ENCODE results near the gene CFAP73.
"Not testable (repeated sequence)": the region's sequence is repeated elsewhere in the genome, so short reads cannot be mapped to it uniquely, and the experiment has no call there.

CFAP73 gene

DNA sequence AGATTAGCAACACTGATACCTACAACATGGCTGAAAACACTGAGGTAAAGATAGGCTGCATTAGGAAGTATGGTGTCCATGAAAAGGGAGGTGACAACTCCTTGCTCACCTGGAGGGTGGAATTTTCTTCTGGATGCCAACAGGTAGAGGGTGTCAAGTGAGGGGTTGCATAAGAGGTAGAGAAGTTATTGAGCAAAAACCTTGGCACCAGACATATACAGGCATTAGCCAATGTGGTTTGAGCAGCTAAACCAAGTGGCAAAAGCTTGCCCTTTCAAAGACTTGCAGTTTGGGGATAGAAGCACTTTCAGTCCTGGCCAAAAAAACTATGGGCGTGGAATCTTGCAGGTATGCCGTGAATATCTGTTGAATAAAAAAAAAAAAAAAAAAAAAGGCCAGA is 39.8 kb downstream of the CFAP73 start:
- DNase-seq (ENCODE audit: low read depth in 2 of 2) = no peak

DNA sequence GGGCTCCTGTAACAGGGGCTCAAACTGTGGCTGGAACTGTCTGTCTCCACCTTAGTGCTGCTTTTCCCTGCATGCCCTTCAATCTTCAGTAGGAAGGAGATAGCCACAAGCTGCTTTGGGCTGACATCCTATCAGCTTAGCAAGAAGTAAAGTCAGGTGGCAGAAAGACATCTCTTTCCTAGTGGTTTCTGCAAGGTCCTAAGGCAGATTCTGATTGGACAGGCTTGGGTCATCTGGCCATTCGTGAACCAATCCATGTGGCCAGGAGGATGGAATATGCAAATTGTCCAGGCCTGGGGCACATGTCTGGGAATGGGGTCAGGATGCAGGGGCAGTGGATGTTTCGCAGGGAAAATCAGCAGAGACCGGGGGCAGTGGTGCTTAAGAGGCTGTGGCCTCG is 41.2 kb downstream of the CFAP73 start:
- no peak for DNase-seq (ENCODE audit: low read depth in 2 of 2)

DNA sequence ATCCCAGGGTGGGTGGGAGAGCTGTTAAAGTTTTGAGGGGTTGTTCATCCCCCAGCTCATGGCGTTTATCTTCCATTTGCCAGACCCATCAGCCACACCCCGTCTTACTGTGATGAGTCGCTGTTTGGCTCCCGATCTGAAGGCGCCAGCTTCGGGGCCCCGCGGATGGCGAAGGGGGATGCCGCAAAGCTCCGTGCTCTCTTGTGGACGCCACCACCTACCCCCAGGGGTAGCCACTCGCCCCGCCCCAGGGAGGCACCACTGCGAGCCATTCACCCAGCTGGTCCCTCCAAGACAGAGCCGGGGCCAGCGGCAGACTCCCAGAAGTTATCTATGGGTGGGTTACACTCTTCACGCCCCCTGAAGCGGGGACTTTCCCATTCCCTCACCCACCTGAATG is 41.7 kb downstream of the CFAP73 start:
- no peak for DNase-seq (ENCODE audit: low read depth in 2 of 2)

DNA sequence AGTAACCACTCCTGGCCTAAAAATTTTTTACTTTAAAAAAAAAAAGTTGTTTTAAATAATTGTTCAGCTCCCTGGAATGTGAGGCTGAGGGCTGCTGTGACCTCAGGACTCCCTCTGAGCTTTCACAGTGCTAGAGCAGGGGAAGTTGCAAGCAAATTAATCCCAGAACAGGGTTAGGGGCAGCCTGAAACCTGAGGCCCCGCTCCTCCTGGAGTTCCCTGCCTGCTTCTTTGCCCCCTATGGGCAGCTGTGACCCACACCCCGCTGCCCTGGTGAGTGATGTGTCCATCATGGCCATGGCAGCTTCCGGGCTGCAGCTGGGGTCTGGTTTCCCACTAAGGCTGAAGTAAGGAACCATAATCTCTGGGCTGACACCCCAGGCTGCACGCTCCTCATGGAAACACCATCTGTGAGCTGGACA is 45.5 kb downstream of the CFAP73 start:
- no peak for DNase-seq (ENCODE audit: low read depth in 2 of 2)

DNA sequence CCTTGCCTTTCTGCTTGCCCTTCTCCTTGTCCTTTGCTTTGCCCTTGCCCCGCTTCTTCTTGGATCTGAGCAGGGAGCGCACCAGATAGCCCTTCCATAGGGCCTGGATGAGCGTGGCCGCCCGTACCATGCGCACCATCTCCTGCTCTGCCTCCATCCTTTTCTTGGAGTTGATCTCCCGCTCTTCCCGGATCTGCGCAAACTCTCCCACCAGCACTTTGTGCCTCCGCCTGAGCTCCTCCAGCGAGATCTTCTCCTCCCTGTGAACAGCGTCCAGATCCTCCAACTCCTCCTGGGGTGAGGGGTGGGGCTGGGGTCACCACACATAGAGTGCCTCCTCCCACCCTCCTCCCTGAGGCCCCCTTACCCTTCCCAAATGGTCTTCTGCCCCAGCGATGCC is 46.1 kb downstream of the CFAP73 start:
- no peak for DNase-seq (ENCODE audit: low read depth in 2 of 2)

DNA sequence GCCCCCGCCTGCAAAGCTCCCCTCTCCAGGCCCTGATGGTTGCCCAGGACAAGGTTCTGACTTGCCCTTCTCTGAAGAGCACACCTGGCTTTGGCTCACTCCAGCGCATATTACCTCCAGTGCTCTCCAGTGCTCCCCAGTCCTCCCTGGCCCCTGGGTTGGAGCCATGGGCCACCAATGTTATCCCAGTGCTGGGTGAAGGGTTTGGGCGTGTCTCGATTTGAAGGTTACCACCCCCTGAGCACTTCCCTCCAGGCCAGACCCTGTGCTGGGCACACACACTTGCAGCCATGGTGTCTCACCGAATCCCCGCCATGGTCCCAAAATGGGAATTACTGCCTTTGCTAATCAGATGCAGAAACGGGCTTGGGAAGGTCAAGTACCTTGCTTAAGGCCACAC is 47.1 kb downstream of the CFAP73 start:
- DNase-seq (ENCODE audit: low read depth in 2 of 2) = no peak

DNA sequence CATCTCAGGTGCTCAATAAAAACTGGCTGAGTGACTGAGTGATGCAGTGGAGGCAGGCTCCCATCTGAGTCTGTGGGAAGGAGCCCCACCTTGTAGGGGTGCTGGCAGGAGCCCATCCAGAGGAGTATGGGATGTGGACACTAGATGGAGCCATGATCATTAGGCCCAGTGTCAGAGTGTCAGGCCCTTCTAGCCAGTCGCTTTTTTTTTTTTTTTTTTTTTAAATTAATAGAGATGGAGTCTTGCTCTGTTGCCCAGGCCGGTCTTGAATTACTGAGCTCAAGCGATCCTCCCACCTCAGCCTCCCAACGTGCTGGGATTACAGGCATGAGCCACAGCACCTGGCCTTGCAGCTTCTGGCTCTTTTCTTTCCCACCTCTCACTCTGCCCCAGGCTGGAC is 47.5 kb downstream of the CFAP73 start:
- DNase-seq (ENCODE audit: low read depth in 2 of 2) = no peak

DNA sequence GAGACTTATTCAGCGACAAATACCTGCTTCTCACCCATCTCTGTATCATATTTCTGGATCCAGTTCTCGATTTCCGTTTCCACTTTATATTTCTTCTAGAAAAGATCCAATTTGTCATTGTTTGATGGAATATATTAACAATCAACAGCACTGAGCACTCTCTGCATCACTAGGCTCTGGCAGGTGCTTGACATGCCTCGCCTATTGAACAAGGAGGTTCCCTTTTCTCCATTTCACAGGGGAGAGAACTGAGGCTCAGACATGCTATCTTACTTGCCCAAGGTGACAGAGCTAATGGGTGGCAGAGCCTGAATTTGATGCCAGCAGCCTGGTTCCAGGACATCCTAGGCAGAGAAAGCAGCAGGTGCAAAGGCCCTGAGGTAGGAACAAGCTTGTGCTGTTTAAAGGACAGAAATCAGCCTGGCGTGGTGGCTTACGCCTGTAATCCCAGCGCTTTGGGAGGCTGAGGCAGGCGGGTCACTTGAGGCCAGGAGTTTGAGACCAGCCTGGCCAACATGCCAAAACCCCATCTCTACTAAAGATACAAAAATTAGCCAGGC is 48.1 kb downstream of the CFAP73 start:
- DNase-seq (ENCODE audit: low read depth in 2 of 2) = no peak

DNA sequence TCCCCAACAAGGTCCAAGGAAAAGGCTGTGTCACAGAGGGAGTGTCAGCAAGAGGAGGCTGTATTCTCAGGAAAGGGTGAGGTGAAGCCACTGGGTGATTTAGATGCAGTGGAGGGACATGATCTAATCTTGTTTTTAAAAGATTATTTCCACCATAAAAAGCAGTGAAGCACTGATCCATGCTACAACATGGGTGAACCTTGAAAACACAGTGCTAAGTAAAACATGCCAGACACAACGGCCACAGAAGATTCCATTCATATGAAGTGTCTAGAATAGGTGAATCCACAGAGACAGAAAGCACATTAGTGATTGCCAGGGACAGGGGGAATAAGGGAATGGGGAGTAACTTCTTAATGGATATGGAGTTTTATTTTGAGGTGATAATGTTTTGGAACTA is 48.8 kb downstream of the CFAP73 start:
- no peak for DNase-seq (ENCODE audit: low read depth in 2 of 2)

DNA sequence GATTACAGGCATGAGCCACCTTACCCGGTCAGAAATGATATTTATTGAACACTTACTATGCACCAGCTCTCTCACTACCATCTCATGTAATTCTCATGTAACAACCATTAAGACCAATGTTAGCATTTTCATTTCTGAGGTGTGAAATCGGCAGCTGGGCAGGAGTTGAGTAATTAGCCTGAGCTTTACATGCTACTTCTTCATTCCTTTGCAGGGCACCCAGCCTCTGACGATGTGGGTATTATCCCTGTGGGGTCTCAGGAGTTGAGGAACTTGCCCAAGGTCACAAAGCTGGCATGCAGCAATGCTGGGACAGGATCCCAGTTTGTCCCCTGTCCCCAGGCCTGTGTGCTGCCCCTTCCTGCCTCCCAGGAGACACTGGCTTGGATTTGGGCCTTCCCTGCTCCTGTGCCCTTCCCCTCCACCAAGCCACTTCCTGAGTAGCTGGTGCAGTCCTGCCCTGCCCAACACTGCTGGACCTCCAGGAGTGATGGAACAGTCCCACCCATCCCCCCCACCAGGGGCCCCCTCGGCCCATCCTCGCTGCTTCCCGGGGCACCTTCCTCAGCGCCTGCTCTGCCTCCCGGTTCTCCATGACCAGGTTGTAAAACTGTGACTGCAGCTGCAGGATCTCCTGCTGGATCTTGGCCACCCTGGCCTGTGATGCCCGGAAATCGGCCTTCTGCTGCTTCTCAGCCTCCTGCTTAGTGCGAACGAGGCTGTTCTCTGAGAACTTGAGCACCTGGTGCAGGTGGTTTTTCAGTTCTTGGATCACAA is 50.7 kb downstream of the CFAP73 start:
- DNase-seq (ENCODE audit: low read depth in 2 of 2) = no peak

DNA sequence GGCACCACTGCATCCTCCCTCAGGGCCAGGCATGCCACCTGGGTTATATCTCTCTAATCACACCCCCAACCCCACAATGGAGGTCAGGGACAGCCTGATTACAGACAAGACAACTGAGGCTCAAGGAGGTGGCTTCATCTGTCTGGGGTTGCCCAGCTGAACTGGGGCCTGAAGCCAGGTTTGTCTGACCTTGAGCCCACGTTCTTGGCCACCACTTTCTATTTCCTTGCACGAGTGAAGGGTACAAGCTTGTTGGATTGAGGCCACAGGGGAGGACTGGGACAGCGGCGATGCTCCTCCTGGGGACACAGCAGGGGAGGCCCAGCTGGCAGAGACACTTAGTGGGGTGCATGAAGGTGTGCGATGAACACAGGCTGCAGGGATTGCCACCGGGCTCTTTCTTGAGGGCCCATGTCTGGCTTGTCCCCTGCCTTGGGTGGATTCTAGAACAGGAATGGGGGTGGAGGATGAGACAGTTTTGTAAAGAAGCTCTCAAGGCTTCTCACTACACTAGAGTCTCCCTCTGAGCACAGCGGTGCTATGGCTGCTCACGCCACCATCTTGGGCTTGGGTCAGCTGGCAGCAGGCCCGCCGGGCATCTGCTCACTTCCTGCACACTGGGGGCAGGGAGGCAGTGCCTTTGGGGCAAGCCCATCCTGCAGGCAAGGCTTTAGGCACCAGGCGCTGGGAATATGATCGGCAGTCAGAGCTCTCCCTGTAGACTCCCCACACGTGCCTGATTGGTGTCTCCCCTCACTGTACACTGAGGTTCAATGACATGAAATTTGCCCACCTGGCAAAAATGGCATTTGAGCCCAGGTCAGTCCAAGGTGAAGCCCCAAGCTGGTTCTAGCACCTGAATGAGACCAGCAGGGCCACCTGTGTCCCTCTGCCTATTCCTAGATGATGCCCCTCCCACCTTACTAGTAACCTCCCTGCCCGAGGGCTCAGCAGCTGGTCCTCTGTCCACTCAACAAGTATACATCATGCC is 52.0 kb downstream of the CFAP73 start:
- DNase-seq (ENCODE audit: low read depth in 2 of 2) = no peak

DNA sequence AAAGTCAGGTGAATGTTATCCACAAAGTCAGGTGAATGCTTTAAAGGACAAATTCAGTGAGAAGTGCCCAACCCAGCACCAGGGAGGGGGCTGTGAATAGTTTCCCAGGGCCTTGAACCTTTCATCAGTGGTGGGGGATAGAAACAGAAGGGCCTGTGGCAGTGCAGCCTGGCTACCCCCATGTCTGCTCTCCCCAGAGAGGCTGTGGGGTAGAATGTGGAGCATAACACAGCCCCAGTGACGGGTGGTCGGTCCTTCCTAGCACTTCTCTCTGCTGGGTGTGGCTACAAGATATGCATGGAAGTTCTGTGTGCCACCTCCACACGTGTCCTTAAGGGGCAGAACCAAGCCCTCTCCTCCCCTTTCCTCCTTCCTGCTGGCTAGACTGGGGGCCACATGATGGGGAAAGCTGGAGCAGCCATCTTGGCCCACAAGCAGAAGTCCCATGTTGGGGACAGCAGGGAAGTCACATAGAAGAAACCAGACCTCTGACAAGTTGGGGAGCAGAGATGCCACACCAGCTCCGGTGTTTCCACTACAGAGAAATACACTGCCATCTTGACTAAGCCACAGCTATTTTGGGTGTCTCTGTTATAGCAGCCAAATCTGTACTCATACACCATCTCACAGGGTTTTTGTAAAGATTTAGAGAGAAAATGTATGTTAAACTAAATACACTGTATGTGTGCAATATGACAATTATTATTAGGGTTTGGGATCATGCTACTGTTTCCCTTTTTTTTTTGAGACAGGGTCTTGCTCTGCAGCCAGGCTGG is 53.0 kb downstream of the CFAP73 start:
- no peak for DNase-seq (ENCODE audit: low read depth in 2 of 2)

DNA sequence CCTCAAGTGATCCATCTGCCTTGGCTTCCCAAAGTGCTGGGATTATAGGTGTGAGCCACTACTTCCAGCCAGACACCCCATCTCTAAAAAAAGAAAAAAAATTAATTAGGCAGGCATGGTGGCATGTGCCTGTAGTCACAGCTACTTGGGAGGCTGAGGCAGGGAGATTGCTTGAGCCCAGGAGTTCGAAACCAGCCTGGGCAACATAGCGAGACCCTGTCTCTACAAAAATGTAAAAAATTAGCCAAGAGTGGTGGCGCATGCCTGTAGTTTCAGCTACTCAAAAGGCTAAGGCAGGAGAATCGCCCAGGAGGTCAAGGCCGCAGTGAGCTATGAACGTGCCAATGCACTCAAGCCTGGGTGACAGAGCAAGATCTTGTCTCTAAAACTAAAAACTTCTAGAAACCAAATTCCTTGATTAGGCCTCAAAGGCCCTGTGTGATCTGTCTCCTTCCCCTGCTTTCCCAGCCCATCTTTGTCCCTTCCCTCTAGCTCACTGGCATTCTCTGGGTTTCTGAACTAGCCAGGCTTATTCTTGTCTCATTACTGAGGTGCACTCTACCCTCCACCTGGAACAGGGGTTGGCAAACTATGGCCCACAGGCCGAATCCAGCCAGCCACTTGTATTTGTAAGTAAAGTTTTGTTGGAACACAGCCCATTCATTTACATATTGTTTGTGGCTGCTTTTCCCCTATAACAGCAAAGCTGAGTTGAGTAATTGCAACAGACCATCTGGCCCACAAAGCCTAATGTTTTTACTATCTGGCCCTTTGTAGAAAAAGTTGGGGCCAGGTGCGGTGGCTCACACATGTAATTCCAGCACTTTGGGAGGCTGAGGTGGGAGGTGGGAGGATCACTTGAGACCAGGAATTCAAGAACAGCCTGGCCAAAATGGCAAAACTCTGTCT is 54.6 kb downstream of the CFAP73 start:
- no peak for DNase-seq (ENCODE audit: low read depth in 2 of 2)

DNA sequence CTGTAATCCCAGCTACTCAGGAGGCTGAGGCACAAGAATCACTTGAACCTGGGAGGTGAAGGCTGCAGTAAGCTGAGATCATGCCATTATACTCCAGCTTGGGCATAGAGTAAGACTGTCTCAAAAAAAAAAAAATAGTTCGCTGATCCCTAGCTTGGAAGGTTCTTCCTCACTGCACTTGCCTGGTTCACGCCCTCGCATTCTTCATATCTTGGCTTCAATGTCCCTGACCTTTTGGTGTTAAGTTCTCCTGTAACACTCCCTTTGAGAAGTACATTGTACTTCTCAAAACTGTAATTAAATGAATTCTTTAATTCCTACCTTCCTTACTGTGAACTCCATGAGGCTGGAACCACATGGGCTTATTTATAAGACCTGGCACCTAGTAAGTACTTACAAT is 55.3 kb downstream of the CFAP73 start:
- no peak for DNase-seq (ENCODE audit: low read depth in 2 of 2)

DNA sequence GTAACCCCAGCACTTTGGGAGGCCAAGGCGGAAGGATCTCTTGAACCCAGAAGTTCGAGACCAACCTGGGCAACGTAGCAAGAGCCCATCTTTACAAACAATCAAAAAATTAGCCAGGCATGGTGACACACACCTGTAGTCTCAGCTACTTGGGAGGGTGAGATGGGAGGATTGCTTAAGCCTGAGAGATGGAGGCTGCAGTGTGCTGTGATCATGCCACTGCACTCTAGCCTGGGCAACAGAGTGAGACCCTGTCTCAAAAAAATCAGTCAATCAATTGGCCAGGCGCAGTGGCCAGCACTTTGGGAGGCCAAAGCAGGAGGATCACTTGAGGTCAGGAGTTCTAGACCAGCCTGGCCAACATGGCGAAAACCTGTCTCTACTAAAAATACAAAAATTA is 57.3 kb downstream of the CFAP73 start:
- DNase-seq (ENCODE audit: low read depth in 2 of 2) = not testable (repeated sequence)

DNA sequence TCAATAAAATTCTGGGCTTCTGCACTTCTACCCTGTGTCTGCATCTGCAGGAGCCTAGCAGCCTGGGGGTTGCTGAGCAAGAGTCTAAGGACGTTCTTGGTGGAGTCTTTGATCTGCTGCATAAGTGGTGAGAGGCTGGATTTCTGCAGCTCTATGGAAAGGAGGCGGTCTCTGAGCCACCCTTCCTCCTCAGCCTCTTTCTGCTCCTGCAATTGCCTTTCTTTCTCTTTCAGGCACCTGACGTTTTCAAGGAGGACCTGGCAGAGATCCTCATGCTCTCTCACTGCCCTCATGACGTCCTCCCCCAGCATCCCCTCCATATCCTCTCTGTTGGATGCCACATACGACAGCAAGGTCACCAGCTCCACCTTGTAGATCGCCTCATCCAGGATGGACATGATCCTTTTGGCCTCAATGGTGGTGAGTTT is 58.1 kb downstream of the CFAP73 start:
- DNase-seq (ENCODE audit: low read depth in 2 of 2) = no peak

DNA sequence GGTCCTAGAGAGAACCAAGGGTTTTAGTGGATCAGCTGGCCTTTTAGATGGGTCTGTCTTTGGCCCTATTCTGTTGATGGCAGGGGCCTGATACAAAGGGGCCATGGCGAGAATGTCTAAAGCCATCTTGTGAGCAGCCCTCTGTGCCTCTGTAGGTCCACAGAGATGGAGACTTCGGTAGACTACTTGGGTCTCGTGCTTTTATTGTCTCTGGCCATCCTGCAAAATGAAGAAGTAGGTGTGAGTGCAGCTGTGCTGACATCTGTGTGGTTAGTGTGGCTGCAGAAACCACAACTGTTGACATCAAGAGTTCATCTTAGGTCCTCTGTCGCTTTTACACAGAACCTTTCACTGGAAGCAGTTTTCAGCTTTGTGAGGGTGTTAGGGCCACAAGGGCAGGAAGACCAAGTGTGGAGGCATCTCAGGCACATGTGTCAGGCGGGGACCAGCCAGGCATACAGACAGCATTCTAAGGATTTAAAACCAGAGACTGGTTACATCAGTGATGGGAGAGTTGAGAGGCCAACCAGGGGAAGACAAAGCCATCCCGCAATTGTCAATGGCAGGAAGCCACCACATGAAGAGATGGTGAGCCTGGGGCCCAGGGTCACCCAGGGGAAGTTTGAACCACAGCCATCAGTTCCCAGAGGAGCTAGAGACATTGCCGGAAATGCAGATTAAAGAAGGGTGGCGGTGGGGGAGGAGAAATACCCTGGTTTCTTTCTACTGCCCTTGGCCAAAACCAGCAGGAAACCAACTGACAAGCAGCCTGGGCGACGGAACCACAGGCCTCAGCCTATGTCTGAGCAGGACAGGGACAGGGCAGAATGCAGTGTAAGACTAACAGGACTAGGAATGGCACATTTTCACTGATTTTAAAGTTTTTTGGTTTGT is 58.8 kb downstream of the CFAP73 start:
- peak; percentile 27 to 40 for DNase-seq (ENCODE audit: low read depth in 2 of 2)
